ENCODE data around the gene SERINC3.

SERINC3 gene

GRCh38 chr20:44544263-44544662 lies 22.4 kb upstream of the SERINC3 start:
- no peak overlapping the region for H3K4me3 ChIP-seq (ENCODE audit: low read length)
- TF ChIP-seq ZNF274 (IDR thresholded peaks at IDR 0.05; ENCODE audit: low read depth, low read length) = no peak

- no peak for TF ChIP-seq ZNF274 (IDR thresholded peaks at IDR 0.05; ENCODE audit: low read depth, low read length)
- no peak overlapping the region for H3K4me3 ChIP-seq (ENCODE audit: low read length)
Measured at GRCh38 chr20:44543358-44543757, 21.5 kb upstream of the SERINC3 start.

- no peak for TF ChIP-seq ZNF274 (IDR thresholded peaks at IDR 0.05; ENCODE audit: low read depth, low read length)
- no peak overlapping the region for H3K4me3 ChIP-seq (ENCODE audit: low read length)
Measured at GRCh38 chr20:44542890-44543289, 21.0 kb upstream of the SERINC3 start.

DNA sequence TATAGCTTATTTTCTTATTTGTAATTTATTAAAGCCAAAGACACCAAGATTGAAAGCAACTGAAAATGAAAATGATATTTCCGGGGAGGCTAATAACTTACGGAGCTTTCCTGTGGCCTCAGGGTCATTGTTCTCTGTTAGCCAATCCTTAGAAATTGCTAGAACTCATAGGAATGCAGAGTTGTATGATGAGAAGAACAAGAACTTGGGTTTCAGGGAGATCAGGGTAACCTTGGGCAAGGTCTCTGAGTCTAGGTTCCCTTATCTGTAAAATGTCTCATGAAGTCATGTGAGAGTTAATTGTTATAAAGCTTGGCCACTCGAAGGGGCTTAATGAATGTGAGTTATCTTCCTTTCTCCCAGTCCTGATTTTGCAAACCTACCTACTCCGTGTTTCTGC lies 20.1 kb upstream of the SERINC3 start:
- TF ChIP-seq ZNF274 (IDR thresholded peaks at IDR 0.05; ENCODE audit: low read depth, low read length) = no peak
- H3K4me3 ChIP-seq (ENCODE audit: low read length) = no peak overlapping the region

DNA sequence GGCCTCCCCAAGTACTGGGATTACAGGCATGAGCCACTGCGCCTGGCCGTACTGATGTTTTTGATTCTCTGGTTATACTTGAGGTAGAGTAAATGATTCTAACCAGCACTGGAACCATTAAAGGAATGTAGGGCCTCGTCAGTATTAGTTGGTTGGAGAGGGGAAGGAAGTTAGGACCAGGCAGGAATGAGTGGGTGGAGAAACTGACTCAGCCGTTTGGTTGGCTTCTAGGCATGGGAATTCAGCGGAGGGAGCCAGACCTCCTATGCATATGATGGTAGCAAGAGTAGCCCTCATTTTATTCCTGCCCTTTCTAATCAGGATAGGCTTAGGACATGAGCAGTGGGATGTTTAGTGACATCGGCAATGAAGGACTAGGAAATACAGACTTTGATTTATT lies 19.0 kb upstream of the SERINC3 start:
- TF ChIP-seq ZNF274 (IDR thresholded peaks at IDR 0.05; ENCODE audit: low read depth, low read length) = no peak
- no peak overlapping the region for H3K4me3 ChIP-seq (ENCODE audit: low read length)

DNA sequence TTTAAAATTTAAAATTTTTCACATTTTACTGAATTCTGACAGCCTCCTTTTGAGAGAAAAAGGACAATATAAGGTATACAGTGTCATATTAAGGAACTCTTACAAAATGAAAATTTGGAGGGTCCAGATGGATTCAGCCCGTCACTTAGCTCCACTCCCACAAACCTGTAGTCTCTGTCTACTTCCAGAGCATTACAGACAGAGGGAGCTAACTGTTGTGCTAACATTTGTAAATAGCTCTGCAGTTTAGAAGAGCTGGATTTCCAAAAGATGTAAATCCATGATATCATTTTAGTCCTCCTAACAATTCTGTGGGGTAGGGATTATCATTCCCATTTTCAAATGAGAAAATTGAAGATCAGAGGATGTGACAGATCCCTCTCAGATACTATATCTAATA lies 16.1 kb upstream of the SERINC3 start:
- no peak overlapping the region for H3K4me3 ChIP-seq (ENCODE audit: low read length)
- TF ChIP-seq ZNF274 (IDR thresholded peaks at IDR 0.05; ENCODE audit: low read depth, low read length) = no peak

- TF ChIP-seq ZNF274 (IDR thresholded peaks at IDR 0.05; ENCODE audit: low read depth, low read length) = no peak
- H3K4me3 ChIP-seq (ENCODE audit: low read length) = no peak overlapping the region
Measured at GRCh38 chr20:44536175-44536574, 14.3 kb upstream of the SERINC3 start.

DNA sequence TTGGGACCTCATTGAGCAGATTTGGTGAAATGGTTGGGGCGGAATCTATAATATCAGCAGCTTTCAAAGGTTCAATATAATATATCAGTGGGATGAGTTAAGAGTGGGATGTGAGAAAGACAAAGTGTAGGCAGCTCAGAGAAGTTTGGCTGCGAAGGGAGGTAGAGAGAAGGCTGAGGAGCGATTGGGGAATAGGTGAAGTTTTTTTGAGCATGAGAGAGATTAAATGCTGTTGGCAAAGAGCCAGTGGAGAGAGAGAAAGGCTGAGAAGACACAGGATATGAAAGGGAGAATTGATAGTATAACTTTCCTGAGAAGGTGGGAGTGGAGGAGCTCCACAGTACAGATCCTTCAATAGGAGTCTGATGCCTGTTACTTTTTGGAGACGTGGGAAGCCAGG lies 12.1 kb upstream of the SERINC3 start:
- no peak for TF ChIP-seq ZNF274 (IDR thresholded peaks at IDR 0.05; ENCODE audit: low read depth, low read length)
- H3K4me3 ChIP-seq (ENCODE audit: low read length) = no peak overlapping the region

GRCh38 chr20:44532981-44533331 lies 11.1 kb upstream of the SERINC3 start:
- no peak overlapping the region for H3K4me3 ChIP-seq (ENCODE audit: low read length)

DNA sequence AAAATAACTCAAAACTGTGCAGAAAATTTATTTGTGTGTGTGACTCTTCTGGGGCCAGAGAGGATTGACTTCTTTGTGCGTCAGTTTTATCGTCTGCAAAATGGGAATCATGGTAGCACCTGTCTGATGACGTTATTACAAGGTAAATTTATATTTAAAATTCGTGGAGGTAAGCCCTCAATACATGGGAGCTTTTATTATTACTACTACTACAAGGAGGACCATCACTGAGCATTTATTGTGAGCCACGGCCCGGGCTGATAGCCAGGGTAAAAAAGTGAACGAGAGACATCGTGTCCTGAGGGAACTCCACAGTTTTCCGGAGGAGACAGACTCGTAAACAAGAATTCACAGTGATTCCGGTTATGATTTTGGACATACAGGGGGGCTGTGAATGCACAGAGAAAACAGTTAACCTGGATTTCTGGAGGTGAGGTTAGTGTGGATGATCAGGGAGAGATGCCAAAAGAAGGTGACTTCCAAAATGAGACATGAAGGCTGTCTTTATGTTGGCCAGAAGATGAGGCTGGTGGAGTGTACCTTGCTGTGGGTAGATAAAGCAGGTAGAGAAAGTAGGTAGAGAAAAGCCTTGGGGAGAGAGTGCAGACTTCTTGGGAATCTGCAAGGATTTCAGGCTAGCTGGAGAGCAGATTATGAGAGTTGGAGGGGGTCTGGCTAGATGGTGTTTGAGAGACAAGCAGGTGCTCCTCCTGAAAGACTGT lies 10.6 kb upstream of the SERINC3 start:
- no peak for TF ChIP-seq ZNF274 (IDR thresholded peaks at IDR 0.05; ENCODE audit: low read depth, low read length)
- peak overlapping the region; percentile 71 for H3K4me3 ChIP-seq (ENCODE audit: low read length)

More at GRCh38 chr20:44532981-44533331, 11.1 kb upstream of the SERINC3 start:
- TF ChIP-seq ZNF274 (IDR thresholded peaks at IDR 0.05; ENCODE audit: low read depth, low read length) = no peak

DNA sequence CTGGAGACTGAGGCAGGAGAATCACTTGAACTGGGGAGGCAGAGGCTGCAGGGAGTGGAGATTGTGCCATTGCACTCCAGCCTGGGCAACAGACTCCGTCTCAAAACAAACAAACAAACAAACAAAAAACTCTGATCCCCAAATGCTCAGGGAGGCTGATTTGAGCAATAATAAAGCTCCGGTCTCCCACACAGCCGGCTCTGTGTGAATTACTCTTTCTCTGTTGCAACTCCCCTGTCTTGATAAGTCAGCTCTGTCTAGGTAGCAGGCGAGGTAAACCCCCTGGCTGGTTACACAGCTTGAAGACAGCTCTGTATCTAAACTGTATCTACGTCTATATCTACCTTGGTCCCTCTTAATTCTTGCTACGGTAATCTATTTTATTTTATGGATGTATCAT lies 6.4 kb upstream of the SERINC3 start:
- TF ChIP-seq ZNF274 (IDR thresholded peaks at IDR 0.05; ENCODE audit: low read depth, low read length) = no peak
- no peak overlapping the region for H3K4me3 ChIP-seq (ENCODE audit: low read length)

DNA sequence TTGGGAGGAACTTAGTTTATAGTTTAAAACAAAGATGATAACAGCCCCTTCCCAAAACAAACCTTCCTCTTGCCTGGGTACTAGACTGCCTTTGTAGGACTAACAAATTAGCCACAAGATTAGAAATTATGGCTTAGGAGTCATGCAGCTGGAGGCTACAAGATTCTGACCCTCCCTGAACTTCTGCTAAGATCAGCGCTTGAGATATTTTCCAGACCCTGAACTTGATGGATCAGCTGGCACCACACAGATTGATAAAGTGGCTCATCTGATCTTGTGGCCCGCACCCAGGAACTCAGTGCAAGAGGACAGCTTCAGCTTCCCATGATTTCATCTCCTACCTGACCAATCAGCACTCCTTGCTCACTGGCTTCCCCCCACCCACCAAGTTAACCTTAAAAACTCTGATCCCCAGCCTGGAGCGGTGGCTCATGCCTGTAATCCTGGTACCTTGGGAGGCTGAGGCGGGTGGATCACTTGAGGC lies 5.9 kb upstream of the SERINC3 start:
- no peak for TF ChIP-seq ZNF274 (IDR thresholded peaks at IDR 0.05; ENCODE audit: low read depth, low read length)
- H3K4me3 ChIP-seq (ENCODE audit: low read length) = no peak overlapping the region

GRCh38 chr20:44526129-44526528 lies 4.3 kb upstream of the SERINC3 start:
- no peak overlapping the region for H3K4me3 ChIP-seq (ENCODE audit: low read length)
- TF ChIP-seq ZNF274 (IDR thresholded peaks at IDR 0.05; ENCODE audit: low read depth, low read length) = no peak

GRCh38 chr20:44523746-44524145 lies 1.9 kb upstream of the SERINC3 start:
- no peak overlapping the region for H3K4me3 ChIP-seq (ENCODE audit: low read length)
- no peak for TF ChIP-seq ZNF274 (IDR thresholded peaks at IDR 0.05; ENCODE audit: low read depth, low read length)

GRCh38 chr20:44522841-44523240 lies 971 bp upstream of the SERINC3 start:
- H3K4me3 ChIP-seq (ENCODE audit: low read length) = no peak overlapping the region
- no peak for TF ChIP-seq ZNF274 (IDR thresholded peaks at IDR 0.05; ENCODE audit: low read depth, low read length)

DNA sequence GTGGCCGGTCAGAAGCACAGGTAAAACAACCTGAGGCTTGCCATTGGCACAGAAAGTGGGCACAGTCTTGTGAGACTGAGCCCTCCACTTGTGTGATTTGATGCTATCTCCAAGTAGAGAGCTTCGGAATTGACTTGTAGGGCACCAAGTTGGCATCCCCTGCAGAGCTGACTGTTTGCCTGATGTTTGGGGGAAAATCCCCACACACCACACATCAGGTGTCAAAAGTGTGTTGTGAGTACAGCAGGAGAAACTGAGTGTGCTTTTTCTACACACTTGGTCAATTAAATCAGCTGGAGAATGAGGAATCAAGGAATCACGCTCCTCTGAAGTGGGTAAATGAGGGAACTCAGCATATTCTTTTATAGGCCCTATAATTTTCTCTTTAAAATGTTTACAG lies 989 bp downstream of the SERINC3 start:
- no peak for TF ChIP-seq ZNF274 (IDR thresholded peaks at IDR 0.05; ENCODE audit: low read depth, low read length)
- peak overlapping the region; percentile 95 for H3K4me3 ChIP-seq (ENCODE audit: low read length)

All from GM08714 (cell line).